Subcutaneous adipose tissue (tissue), 4 donors: ENCODE measurements around the gene HRK. TPM values are rescaled to one million over a fixed set of nuclear protein-coding genes. Genes with fewer than 3 reads are reported as not detected.

ENCODE experiments used
- total RNA-seq, 4 donors: library from RNA; depleted of rRNA; stranded (reverse); fragments of >200 nt; gene quantifications; one replicate each; pipeline ENCODE4 v1.1.0, GENCODE V29; 2016
- TF ChIP-seq, protein P1 (sequence below): fragments of 450-650 bp; IDR thresholded peaks from one replicate; pipeline ENCODE4 v1.5.1; 2016; ENCODE audit warnings: low read depth, mild to moderate bottlenecking, control low read depth, antibody characterized with exemption, moderate library complexity

The HRK gene
- total RNA-seq, 4 donors from 2014 or later: 0.17 to 0.22 TPM; not detected in 2

- TF ChIP-seq, protein P1, sequence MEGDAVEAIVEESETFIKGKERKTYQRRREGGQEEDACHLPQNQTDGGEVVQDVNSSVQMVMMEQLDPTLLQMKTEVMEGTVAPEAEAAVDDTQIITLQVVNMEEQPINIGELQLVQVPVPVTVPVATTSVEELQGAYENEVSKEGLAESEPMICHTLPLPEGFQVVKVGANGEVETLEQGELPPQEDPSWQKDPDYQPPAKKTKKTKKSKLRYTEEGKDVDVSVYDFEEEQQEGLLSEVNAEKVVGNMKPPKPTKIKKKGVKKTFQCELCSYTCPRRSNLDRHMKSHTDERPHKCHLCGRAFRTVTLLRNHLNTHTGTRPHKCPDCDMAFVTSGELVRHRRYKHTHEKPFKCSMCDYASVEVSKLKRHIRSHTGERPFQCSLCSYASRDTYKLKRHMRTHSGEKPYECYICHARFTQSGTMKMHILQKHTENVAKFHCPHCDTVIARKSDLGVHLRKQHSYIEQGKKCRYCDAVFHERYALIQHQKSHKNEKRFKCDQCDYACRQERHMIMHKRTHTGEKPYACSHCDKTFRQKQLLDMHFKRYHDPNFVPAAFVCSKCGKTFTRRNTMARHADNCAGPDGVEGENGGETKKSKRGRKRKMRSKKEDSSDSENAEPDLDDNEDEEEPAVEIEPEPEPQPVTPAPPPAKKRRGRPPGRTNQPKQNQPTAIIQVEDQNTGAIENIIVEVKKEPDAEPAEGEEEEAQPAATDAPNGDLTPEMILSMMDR: no peak
These were observed 25.3 kb downstream of the HRK start for GRCh38 chr12:116855744-116856470.

GRCh38 chr12:116853507-116853906 lies 27.7 kb downstream of the HRK start:
- TF ChIP-seq, protein P1: no peak

DNA sequence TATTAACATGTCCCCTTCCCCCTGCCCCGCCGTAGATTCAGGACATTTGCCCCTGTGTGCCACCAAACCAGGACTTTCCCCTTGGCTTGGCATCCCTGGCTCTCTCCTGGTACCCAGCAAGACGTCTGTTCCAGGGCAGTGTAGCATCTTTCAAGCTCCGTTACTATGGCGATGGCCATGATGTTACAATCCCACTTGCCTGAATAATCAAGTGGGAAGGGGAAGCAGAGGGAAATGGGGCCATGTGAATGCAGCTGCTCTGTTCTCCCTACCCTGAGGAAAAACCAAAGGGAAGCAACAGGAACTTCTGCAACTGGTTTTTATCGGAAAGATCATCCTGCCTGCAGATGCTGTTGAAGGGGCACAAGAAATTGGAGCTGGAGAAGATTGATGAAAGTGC lies 28.9 kb downstream of the HRK start:
- TF ChIP-seq, protein P1: no peak

DNA sequence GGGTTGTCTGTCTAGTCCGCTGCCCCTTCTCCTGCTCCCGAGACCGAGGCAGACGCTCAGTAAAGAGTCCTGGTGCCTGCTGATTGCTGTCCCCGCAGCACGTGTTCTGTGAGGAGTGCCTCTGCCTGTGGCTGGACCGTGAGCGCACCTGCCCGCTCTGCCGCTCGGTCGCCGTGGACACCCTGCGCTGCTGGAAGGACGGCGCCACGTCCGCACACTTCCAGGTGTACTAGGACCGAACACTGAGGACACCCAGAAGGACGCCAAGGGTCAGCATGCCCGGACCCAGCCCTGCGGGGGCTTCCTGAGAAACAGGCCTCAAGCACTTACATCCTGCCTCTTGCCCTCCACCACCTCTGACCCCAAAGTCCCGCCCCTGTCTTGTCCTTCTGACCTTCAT lies 32.0 kb downstream of the HRK start:
- TF ChIP-seq, protein P1: no peak

DNA sequence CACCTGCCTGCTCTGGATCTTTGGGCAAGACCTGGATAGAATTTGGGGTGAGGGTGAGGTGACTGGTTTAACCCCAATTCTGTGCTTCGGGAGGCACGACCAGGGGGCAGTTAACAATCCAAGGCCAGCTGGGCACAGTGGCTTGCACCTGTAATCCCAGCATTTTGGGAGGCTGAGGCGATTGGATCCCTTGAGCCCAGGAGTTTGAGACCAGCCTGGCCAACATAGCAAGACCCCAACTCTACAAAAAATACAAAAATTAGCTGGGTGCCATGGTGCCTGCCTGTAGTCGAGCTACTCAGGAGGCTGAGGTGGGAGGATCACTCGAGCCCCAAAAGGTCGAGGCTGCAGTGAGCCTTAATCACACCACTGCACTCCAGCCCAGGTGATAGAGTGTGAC lies 38.2 kb downstream of the HRK start:
- TF ChIP-seq, protein P1: no peak

DNA sequence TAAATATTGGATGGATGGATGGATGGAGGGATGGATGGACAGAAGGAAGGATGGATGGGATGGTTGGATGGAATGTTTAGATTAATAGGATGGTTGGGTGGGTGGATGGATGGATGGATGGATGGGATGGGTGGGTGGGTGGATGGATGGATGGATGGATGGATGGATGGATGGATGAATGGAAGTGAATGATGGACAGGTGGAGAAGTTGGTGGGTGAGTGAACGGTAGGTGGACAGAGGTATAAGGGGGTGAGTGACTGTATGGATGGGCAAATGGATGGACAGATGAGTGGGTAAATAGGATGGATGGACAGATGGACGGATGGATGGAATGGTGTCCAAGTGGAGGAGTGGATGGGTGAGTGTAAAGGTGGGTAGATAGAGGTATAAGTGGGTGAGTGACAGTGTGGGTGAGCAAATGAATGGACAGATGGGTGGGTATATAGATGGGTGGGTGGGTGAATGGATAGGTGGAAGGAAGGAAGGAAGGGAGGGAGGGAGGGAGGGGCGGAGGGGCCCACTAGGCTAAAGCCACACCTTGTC lies 41.9 kb downstream of the HRK start:
- TF ChIP-seq, protein P1: no peak

DNA sequence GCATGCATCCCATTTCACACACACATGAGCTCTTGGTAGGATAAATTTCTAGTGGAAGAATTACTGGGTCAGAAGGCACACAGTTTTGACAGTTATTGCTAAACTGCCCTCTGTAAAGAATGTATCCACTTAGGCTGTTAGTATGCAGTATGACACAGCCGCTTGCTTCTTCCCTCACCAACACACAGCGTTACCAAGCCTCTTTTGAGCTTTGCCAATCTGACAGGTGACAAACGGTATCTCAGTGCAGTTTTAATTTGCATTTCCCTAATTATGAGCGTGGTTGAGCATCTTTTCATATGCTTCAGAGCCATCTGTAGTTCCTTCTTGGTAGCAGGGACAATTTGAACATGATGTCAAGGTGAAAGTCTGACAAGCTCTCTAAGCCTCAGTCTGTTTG lies 42.9 kb downstream of the HRK start:
- TF ChIP-seq, protein P1: no peak
